NCI-H510A (cell line): ENCODE data around the gene HS3ST6.
"Not testable (repeated sequence)": the region's sequence is repeated elsewhere in the genome, so short reads cannot be mapped to it uniquely, and the experiment has no call there.

Source experiments
- DNase-seq: peaks from one replicate; lab custom pipeline; 2025; lab: John Stamatoyannopoulos, UW

The HS3ST6 gene

GRCh38 chr16:1877804-1878203, 40.4 kb downstream of the HS3ST6 start:
- no peak for DNase-seq

GRCh38 chr16:1877089-1877488, 41.1 kb downstream of the HS3ST6 start:
- DNase-seq: no peak

- DNase-seq: no peak
Measured at GRCh38 chr16:1876468-1876867, 41.7 kb downstream of the HS3ST6 start.

GRCh38 chr16:1876066-1876465, 42.1 kb downstream of the HS3ST6 start:
- not testable (repeated sequence) for DNase-seq

- no peak for DNase-seq
Measured at GRCh38 chr16:1874854-1875253, 43.4 kb downstream of the HS3ST6 start.

GRCh38 chr16:1871974-1872635, 46.1 kb downstream of the HS3ST6 start, which contains the start of gene MEIOB:
Gene MEIOB, minus strand, starts transcription at chr16:1872164. Its CDS starts 3,989 bp downstream, at chr16:1868175.
- no peak for DNase-seq

- DNase-seq: no peak
Measured at GRCh38 chr16:1870365-1871082, 47.7 kb downstream of the HS3ST6 start.

GRCh38 chr16:1865902-1866690, 52.1 kb downstream of the HS3ST6 start:
- DNase-seq: no peak

GRCh38 chr16:1863681-1864460, 54.3 kb downstream of the HS3ST6 start:
- no peak for DNase-seq

- DNase-seq: no peak
Measured at GRCh38 chr16:1862394-1862793, 55.8 kb downstream of the HS3ST6 start.

- DNase-seq: no peak
Measured at GRCh38 chr16:1861730-1862129, 56.5 kb downstream of the HS3ST6 start.
